G401.6 (cell line): ENCODE measurements around the gene SBF1.
"Not testable (repeated sequence)": the region's sequence is repeated elsewhere in the genome, so short reads cannot be mapped to it uniquely, and the experiment has no call there.

Experiments used
- FAIRE-seq: peaks from 2 replicates; lab custom pipeline; 2012; peaks lifted over from hg19 to GRCh38; lab: Jason Lieb, UNC

Gene SBF1

GRCh38 chr22:50425179-50425916 lies 49.5 kb downstream of the SBF1 start:
- FAIRE-seq = no peak

GRCh38 chr22:50423956-50424355 lies 50.9 kb downstream of the SBF1 start:
- FAIRE-seq = no peak

- no peak for FAIRE-seq
These were observed 51.6 kb downstream of the SBF1 start for GRCh38 chr22:50422961-50423815.

GRCh38 chr22:50422046-50422445 lies 52.8 kb downstream of the SBF1 start:
- no peak for FAIRE-seq

GRCh38 chr22:50420581-50420980 lies 54.3 kb downstream of the SBF1 start:
- FAIRE-seq = no peak

- FAIRE-seq = no peak
These were observed 54.8 kb downstream of the SBF1 start for GRCh38 chr22:50420015-50420414.

GRCh38 chr22:50419116-50419515 lies 55.7 kb downstream of the SBF1 start:
- FAIRE-seq = no peak

- FAIRE-seq = no peak
These were observed 56.2 kb downstream of the SBF1 start for GRCh38 chr22:50418624-50419023.

GRCh38 chr22:50417411-50418210 lies 57.2 kb downstream of the SBF1 start:
- FAIRE-seq = no peak

- no peak for FAIRE-seq
These were observed 57.8 kb downstream of the SBF1 start for GRCh38 chr22:50416996-50417395.

GRCh38 chr22:50415426-50415825 lies 59.4 kb downstream of the SBF1 start:
- FAIRE-seq = no peak

- no peak for FAIRE-seq
These were observed 60.2 kb downstream of the SBF1 start for GRCh38 chr22:50414476-50415248.

GRCh38 chr22:50408954-50409353 lies 65.9 kb downstream of the SBF1 start:
- FAIRE-seq = not testable (repeated sequence)

GRCh38 chr22:50408311-50408710 lies 66.5 kb downstream of the SBF1 start:
- no peak for FAIRE-seq

GRCh38 chr22:50406416-50407170 lies 68.2 kb downstream of the SBF1 start:
- FAIRE-seq = no peak

- FAIRE-seq = no peak
These were observed 71.1 kb downstream of the SBF1 start for GRCh38 chr22:50403701-50404101.

GRCh38 chr22:50401907-50402306 lies 72.9 kb downstream of the SBF1 start:
- FAIRE-seq = no peak

GRCh38 chr22:50400931-50401330 lies 73.9 kb downstream of the SBF1 start:
- no peak for FAIRE-seq

- FAIRE-seq = no peak
These were observed 74.4 kb downstream of the SBF1 start for GRCh38 chr22:50400406-50400805.

GRCh38 chr22:50399751-50400331 lies 75.0 kb downstream of the SBF1 start:
- no peak for FAIRE-seq
